Kidney glomerular epithelial cell (primary cell): ENCODE measurements around the gene PKNOX2.

ENCODE experiments used
- DNase-seq: peaks from one replicate; lab custom pipeline; 2025; lab: John Stamatoyannopoulos, UW

PKNOX2 gene

GRCh38 chr11:125445731-125446130, 281.2 kb downstream of the PKNOX2 start:
- DNase-seq = no peak

- DNase-seq = no peak
These were observed 281.7 kb downstream of the PKNOX2 start for GRCh38 chr11:125446279-125446678.

GRCh38 chr11:125447721-125448120, 283.2 kb downstream of the PKNOX2 start:
- no peak for DNase-seq

GRCh38 chr11:125448136-125448535, 283.6 kb downstream of the PKNOX2 start:
- peak; percentile 34 for DNase-seq

- no peak for DNase-seq
These were observed 285.0 kb downstream of the PKNOX2 start for GRCh38 chr11:125449565-125449964.

GRCh38 chr11:125451400-125452124, 287.0 kb downstream of the PKNOX2 start:
- peak; percentile 28 for DNase-seq

- no peak for DNase-seq
These were observed 287.5 kb downstream of the PKNOX2 start for GRCh38 chr11:125452125-125452470.

GRCh38 chr11:125454047-125454446, 289.5 kb downstream of the PKNOX2 start:
- DNase-seq = no peak

- DNase-seq = no peak
These were observed 291.3 kb downstream of the PKNOX2 start for GRCh38 chr11:125455851-125456250.

GRCh38 chr11:125457814-125458343, 293.3 kb downstream of the PKNOX2 start:
- DNase-seq = no peak

- DNase-seq = no peak
These were observed 295.7 kb downstream of the PKNOX2 start for GRCh38 chr11:125460275-125460674.

- no peak for DNase-seq
These were observed 299.2 kb downstream of the PKNOX2 start for GRCh38 chr11:125463590-125464269.

- peak; percentile 53 for DNase-seq
These were observed 299.7 kb downstream of the PKNOX2 start for GRCh38 chr11:125464270-125464662.

- DNase-seq = no peak
These were observed 300.1 kb downstream of the PKNOX2 start for GRCh38 chr11:125464666-125465065.

GRCh38 chr11:125465255-125465654, 300.7 kb downstream of the PKNOX2 start:
- no peak for DNase-seq

- no peak for DNase-seq
These were observed 301.1 kb downstream of the PKNOX2 start for GRCh38 chr11:125465701-125466100.

- no peak for DNase-seq
These were observed 303.5 kb downstream of the PKNOX2 start for GRCh38 chr11:125468025-125468424.

- no peak for DNase-seq
These were observed 304.3 kb downstream of the PKNOX2 start for GRCh38 chr11:125468852-125469251.

GRCh38 chr11:125470355-125470754, 305.8 kb downstream of the PKNOX2 start:
- DNase-seq = no peak

- DNase-seq = no peak
These were observed 312.2 kb downstream of the PKNOX2 start for GRCh38 chr11:125476721-125477120.

- DNase-seq = no peak
These were observed 314.6 kb downstream of the PKNOX2 start for GRCh38 chr11:125479137-125479536.

- DNase-seq = no peak
These were observed 317.0 kb downstream of the PKNOX2 start for GRCh38 chr11:125481531-125481930.
